GM18907 (cell line): ENCODE measurements around the gene KIN.
A peak's percentile ranks its signal among the peaks of the same experiment; 100 is the strongest.
"Not testable (repeated sequence)": the region's sequence is repeated elsewhere in the genome, so short reads cannot be mapped to it uniquely, and the experiment has no call there.

Experiments
- ATAC-seq: cut with Tn5 transposase; IDR thresholded peaks from one replicate; pipeline ENCODE4 v1.9.1; 2021; ENCODE audit warnings: mild to moderate bottlenecking, moderate library complexity; ENCODE audit not compliant: unreplicated experiment

KIN gene

GRCh38 chr10:7787857-7788638 lies at the start of gene KIN, which contains the start of gene ATP5F1C:
Gene KIN (minus strand): TSS chr10:7787993. CDS start chr10:7787933, 60 bp downstream.
Gene ATP5F1C (plus strand): TSS chr10:7788177. CDS start chr10:7788208, 31 bp downstream.
- ATAC-seq = peak; percentile 96

GRCh38 chr10:7836571-7836970 lies 48.8 kb upstream of the KIN start:
- ATAC-seq = no peak

GRCh38 chr10:7834262-7834661 lies 46.5 kb upstream of the KIN start:
- ATAC-seq = no peak

GRCh38 chr10:7833210-7833609 lies 45.4 kb upstream of the KIN start:
- no peak for ATAC-seq

GRCh38 chr10:7832060-7832459 lies 44.3 kb upstream of the KIN start:
- ATAC-seq = no peak

- no peak for ATAC-seq
Observed at GRCh38 chr10:7829289-7829834, 41.6 kb upstream of the KIN start.

GRCh38 chr10:7826971-7827370 lies 39.2 kb upstream of the KIN start:
- no peak for ATAC-seq

GRCh38 chr10:7824251-7824650 lies 36.5 kb upstream of the KIN start:
- ATAC-seq = no peak

- peak; percentile 48 for ATAC-seq
Observed at GRCh38 chr10:7819121-7819460, 31.3 kb upstream of the KIN start.

- peak; percentile 92 for ATAC-seq
Observed at GRCh38 chr10:7818295-7819120, 30.7 kb upstream of the KIN start, which contains the start of gene TAF3. Gene TAF3 (plus strand): TSS chr10:7818505. CDS start chr10:7818710, 205 bp downstream.

GRCh38 chr10:7817984-7818294 lies 30.1 kb upstream of the KIN start:
- peak; percentile 22 for ATAC-seq

GRCh38 chr10:7817576-7817975 lies 29.8 kb upstream of the KIN start:
- ATAC-seq = no peak

- no peak for ATAC-seq
Observed at GRCh38 chr10:7813481-7813880, 25.7 kb upstream of the KIN start.

- ATAC-seq = not testable (repeated sequence)
Observed at GRCh38 chr10:7811743-7812142, 23.9 kb upstream of the KIN start.

GRCh38 chr10:7811000-7811399 lies 23.2 kb upstream of the KIN start:
- no peak for ATAC-seq

GRCh38 chr10:7810443-7810842 lies 22.6 kb upstream of the KIN start:
- no peak for ATAC-seq

- no peak for ATAC-seq
Observed at GRCh38 chr10:7808686-7809267, 21.0 kb upstream of the KIN start.

GRCh38 chr10:7804741-7805140 lies 16.9 kb upstream of the KIN start:
- ATAC-seq = no peak

GRCh38 chr10:7804216-7804615 lies 16.4 kb upstream of the KIN start:
- no peak for ATAC-seq

GRCh38 chr10:7802606-7803005 lies 14.8 kb upstream of the KIN start:
- ATAC-seq = no peak

GRCh38 chr10:7797582-7797981 lies 9.8 kb upstream of the KIN start:
- ATAC-seq = no peak
